GM21360 (cell line): ENCODE measurements around the gene HP.
"Not testable (repeated sequence)": the region's sequence is repeated elsewhere in the genome, so short reads cannot be mapped to it uniquely, and the experiment has no call there.

Experiments used
- ATAC-seq: cut with Tn5 transposase; IDR thresholded peaks from one replicate; pipeline ENCODE4 v1.9.1; 2021; ENCODE audit warnings: mild to moderate bottlenecking, moderate library complexity; ENCODE audit not compliant: unreplicated experiment

The HP gene

GRCh38 chr16:72054254-72054847, at the start of gene HP:
Gene HP, plus strand, starts transcription at chr16:72054505. Its CDS starts 148 bp downstream, at chr16:72054653.
- not testable (repeated sequence) for ATAC-seq

GRCh38 chr16:72008065-72008423, 46.3 kb upstream of the HP start:
- ATAC-seq = not testable (repeated sequence)

- peak; percentile 99 for ATAC-seq
Observed at GRCh38 chr16:72008424-72009216, 45.7 kb upstream of the HP start, which contains the start of gene DHODH. Gene DHODH, plus strand, starts transcription at chr16:72008744. Its CDS starts 21 bp downstream, at chr16:72008765.

- ATAC-seq = no peak
Observed at GRCh38 chr16:72009779-72010178, 44.5 kb upstream of the HP start.

GRCh38 chr16:72012607-72013006, 41.7 kb upstream of the HP start:
- ATAC-seq = no peak

- no peak for ATAC-seq
Observed at GRCh38 chr16:72013389-72013788, 40.9 kb upstream of the HP start.

GRCh38 chr16:72013888-72014581, 40.3 kb upstream of the HP start:
- no peak for ATAC-seq

GRCh38 chr16:72014675-72015074, 39.6 kb upstream of the HP start:
- no peak for ATAC-seq

GRCh38 chr16:72015124-72015523, 39.2 kb upstream of the HP start:
- no peak for ATAC-seq

GRCh38 chr16:72018470-72018869, 35.8 kb upstream of the HP start:
- no peak for ATAC-seq

- ATAC-seq = no peak
Observed at GRCh38 chr16:72021043-72021442, 33.3 kb upstream of the HP start.

GRCh38 chr16:72022127-72022526, 32.2 kb upstream of the HP start:
- no peak for ATAC-seq

GRCh38 chr16:72023962-72024361, 30.3 kb upstream of the HP start:
- ATAC-seq = no peak

GRCh38 chr16:72024862-72025382, 29.4 kb upstream of the HP start:
- no peak for ATAC-seq

GRCh38 chr16:72025404-72026114, 28.7 kb upstream of the HP start:
- ATAC-seq = no peak

GRCh38 chr16:72027669-72028378, 26.5 kb upstream of the HP start:
- no peak for ATAC-seq

GRCh38 chr16:72029567-72030271, 24.6 kb upstream of the HP start:
- no peak for ATAC-seq

GRCh38 chr16:72033437-72033836, 20.9 kb upstream of the HP start:
- no peak for ATAC-seq

- no peak for ATAC-seq
Observed at GRCh38 chr16:72036098-72036497, 18.2 kb upstream of the HP start.

- no peak for ATAC-seq
Observed at GRCh38 chr16:72042157-72042660, 12.1 kb upstream of the HP start.
